NCI-H526 treated with DMSO at 0.1 percent for 48 hours (cell line): ENCODE data around the gene ABCC9.

Experiments
- DNase-seq: peaks from one replicate; lab custom pipeline; 2025; lab: John Stamatoyannopoulos, UW

The ABCC9 gene

GRCh38 chr12:21940549-21941505 is at the start of gene ABCC9:
ABCC9 (minus strand) TSS chr12:21941426; CDS start chr12:21936674, 4,752 bp downstream.
- DNase-seq, result peak; percentile 32

GRCh38 chr12:21989819-21990412 is 48.7 kb upstream of the ABCC9 start:
- no peak for DNase-seq

- no peak for DNase-seq
Measured at GRCh38 chr12:21988619-21989018, 47.4 kb upstream of the ABCC9 start.

GRCh38 chr12:21987755-21988154 is 46.5 kb upstream of the ABCC9 start:
- no peak for DNase-seq

GRCh38 chr12:21985155-21985554 is 43.9 kb upstream of the ABCC9 start:
- no peak for DNase-seq

GRCh38 chr12:21984375-21984774 is 43.1 kb upstream of the ABCC9 start:
- DNase-seq, result no peak

DNA sequence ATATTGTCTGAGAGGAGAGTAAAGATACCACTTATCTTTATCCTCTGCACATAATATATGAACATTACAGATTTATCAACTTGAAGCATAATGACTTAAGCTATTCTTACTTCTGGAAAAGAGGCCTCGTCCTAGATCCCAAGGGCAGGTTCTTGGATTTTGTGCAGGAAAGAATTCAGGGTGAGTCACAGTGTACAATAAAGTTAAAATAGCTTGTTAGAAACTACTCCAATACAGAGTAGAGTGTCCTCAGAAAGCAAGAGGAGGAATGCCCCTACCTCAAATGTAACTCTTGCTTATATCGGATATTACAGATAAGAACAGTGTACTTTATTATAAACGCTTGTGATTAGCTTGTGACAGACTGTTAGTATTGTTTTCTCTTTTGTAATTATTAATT is 41.9 kb upstream of the ABCC9 start:
- DNase-seq, result no peak

DNA sequence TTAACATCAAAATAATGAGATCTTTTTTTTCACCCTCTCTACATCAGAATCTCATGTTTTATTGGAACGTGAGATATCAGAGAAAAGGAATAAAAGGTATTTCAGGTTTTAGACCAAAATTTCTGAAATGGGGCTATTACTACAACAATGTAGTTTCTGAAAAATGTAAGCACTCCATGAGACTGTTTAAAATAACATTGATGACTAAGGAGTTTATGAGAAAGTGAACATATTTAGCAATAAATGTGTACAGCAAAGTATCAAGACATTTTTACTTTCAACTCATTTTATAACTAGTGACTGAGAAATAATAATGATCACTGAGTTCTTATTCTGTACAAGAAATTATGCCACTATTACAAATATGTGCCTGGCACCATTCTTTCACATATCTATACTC is 39.3 kb upstream of the ABCC9 start:
- DNase-seq, result no peak

DNA sequence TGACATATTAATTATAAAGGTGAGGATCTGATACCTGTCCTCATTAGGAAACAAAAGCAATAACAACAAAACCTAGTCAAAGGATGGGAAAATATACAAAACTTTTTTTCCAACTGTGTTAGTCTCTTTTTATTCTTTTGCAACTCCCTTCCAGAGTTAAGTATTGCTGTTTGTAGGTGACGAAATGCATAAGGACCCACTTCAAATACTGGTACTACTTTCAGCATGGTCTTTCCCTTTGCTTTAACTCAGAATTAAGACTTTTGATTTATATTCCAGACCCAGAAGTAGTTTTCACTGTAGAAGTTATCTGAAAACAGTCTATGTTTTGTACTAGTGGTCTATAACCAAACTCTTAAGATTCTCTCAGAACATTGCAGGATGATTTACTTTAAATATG is 34.1 kb upstream of the ABCC9 start:
- DNase-seq, result no peak

DNA sequence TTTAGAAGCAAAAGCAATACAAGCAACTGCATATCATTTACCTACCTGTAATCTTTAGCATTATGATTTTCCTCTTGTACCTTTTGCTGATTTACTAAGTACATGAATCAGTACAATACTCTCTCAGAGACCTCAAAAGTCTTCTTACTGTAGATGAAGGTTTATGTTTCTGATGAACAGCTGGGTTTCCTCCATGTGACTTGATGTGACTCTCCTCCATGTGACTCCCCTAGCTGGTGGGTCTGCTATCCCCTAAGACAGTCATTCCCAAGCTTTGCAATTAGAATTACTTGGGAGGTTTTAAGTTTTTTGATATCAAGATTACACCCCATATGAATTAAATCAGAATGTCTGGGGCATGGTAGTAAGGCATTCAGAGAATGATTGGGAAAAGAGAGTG is 32.0 kb upstream of the ABCC9 start:
- no peak for DNase-seq

DNA sequence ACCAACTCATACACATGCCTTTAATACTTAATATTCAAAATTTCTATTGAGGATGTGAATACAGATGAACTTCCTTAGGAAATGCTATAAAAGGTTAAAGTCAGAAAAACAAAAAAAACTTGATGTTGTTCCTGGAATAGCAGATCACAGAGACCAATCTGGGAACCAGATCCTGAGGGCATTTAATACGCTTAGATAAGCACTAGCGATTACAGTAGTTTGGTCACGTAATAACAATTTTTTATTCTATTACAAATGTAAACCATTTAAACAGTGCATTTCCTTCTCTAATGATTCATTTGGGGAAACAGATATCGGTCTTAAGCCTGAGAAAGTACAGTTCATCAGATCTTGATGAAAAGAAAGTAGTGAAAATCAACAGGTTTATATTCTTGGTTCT is 30.8 kb upstream of the ABCC9 start:
- DNase-seq, result no peak

DNA sequence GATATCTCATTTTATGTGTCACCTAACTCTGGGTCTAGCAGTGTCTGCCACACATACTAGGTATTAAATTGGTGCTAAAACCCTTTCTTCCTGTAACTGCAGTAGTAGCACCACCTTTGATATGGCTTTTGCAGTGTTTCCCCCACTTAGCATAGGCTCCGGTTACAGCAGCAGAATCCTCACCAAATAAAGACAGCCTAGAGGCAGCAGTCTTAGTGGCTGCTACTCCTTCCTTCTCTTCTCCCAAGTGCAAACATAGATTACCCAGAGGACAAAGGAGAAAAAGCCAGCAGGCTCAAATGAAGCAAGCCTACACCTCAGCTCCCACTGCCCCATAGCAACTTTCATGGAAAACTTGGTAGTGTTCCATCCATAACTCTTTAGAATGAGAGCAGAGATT is 30.1 kb upstream of the ABCC9 start:
- no peak for DNase-seq

DNA sequence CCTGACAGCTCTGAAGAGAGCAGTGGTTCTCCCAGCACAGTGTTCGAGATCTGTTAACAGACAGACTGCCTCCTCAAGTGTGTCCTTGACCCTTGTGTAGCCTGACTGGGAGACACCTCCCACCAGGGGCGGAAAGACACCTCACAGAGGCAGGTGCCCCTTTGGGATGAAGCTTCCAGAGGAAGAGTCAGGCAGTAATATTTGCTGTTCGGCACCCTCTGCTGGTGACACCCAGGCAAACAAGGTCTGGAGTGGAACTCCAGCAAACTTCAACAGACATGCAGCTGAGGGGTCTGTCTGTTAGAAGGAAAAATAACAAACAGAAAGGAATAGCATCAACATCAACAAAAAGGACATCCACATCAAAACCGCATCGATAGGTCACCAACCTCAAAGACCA is 21.6 kb upstream of the ABCC9 start:
- DNase-seq, result no peak

GRCh38 chr12:21962236-21962635 is 21.0 kb upstream of the ABCC9 start:
- no peak for DNase-seq

GRCh38 chr12:21950649-21951048 is 9.4 kb upstream of the ABCC9 start:
- DNase-seq, result no peak

GRCh38 chr12:21949036-21949435 is 7.8 kb upstream of the ABCC9 start:
- DNase-seq, result no peak

- DNase-seq, result no peak
Measured at GRCh38 chr12:21946983-21947382, 5.8 kb upstream of the ABCC9 start.

- no peak for DNase-seq
Measured at GRCh38 chr12:21945002-21945401, 3.8 kb upstream of the ABCC9 start.

- DNase-seq, result no peak
Measured at GRCh38 chr12:21942377-21942703, 1.1 kb upstream of the ABCC9 start.

- no peak for DNase-seq
Measured at GRCh38 chr12:21941506-21942376, 515 bp upstream of the ABCC9 start.

GRCh38 chr12:21939435-21939834 is 1.8 kb downstream of the ABCC9 start:
- DNase-seq, result no peak

DNA sequence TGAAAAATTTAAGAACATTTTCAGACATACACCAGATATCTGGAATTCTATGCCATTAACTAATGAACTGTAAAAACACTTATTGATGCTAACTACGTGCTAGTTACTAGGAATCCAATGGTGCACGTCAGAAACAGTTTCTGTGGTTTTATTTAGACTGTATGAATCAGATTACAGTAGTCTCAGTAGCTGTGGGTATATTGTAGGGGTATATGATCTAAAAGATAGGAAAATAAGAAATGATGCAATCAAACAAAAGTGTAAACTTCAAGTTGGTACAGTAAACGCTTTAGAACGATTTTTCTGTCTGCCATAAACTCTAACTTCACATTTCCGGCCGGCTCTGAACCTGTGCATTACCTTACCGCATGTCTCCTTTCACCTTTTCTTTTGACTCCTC is 2.3 kb downstream of the ABCC9 start:
- DNase-seq, result no peak

- no peak for DNase-seq
Measured at GRCh38 chr12:21934173-21934572, 7.1 kb downstream of the ABCC9 start.
